Measurements from ENCODE around the gene FUT2.
"Not testable (repeated sequence)": the region's sequence is repeated elsewhere in the genome, so short reads cannot be mapped to it uniquely, and the experiment has no call there.

The FUT2 gene

DNA sequence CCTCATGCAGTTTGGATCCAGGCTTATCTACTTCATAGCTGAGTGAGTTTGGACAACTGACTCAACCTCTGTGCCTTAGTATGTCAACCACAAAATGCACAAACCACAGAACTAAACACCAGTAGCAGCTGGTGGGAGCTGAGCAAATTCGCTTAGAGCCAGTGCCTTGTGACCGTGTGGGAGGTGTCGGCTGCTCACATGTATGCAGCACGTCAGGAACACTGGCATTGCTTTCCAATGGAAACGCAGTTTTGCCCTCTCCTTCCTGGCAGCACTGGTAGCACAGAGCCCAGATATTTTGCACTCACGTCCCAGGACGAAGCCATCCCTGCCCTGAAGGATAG, 14.7 kb upstream of the FUT2 start:
- H3K36me3 ChIP-seq (ENCODE audit: control insufficient read depth, insufficient read depth, low read length): no peaks in the 10 kb centered on the region
- H3K27me3 ChIP-seq (ENCODE audit: control insufficient read depth, insufficient read depth, low read length): no peaks in the 10 kb centered on the region
- H3K27ac ChIP-seq (ENCODE audit: low read depth, low read length): no peak overlapping the region
- H3K9me3 ChIP-seq (ENCODE audit: control insufficient read depth, insufficient read depth, low read length): no peaks in the 10 kb centered on the region
- no peaks in the 10 kb centered on the region for H3K4me1 ChIP-seq (ENCODE audit: control insufficient read depth, insufficient read depth, low read length)
- no peak overlapping the region for H3K9ac ChIP-seq (ENCODE audit: low read depth, low read length)
- no peak overlapping the region for H3K4me3 ChIP-seq (ENCODE audit: low read depth, low read length)

DNA sequence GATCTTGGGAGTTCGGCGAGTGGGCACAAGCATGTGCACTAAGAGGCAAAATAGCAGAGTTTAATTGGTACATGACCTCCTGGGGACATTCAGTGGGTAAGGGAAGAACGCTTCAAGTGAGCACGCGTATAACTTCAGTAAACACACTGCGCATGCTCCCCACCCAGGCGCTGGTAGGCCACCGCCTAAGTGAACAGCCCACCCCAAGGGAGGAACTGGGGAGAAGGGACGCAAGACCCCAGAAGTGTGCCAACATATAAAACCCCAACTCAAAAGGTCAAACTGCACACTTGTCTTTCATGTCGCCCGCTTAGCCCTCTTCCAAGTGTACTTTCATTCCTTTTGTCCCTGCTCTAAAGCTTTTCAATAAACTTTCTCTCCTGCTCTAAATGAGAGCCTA, 12.4 kb upstream of the FUT2 start:
- no peak overlapping the region for H3K27ac ChIP-seq (ENCODE audit: low read depth, low read length)
- H3K9ac ChIP-seq (ENCODE audit: low read depth, low read length): no peak overlapping the region

DNA sequence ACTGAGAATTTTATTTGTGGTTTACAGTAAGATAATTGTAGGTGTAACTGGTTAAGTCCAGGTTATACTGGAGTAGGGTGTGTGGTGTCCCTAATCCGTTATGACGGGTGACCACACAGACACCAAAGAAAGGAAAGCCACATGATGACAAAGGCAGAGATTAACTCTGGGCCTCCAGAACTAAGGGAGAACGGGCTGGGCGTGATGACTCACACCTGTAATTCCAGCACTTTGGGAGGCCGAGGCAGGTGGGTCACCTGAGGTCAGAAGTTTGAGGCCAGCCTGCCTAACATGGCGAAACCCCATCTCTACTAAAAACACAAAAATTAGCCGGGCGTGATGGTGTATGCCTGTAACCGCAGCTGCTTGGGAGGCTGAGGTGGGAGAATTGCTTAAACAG, 10.2 kb upstream of the FUT2 start:
- H3K4me3 ChIP-seq (ENCODE audit: low read depth, low read length): no peak overlapping the region
- H3K9me3 ChIP-seq (ENCODE audit: control insufficient read depth, insufficient read depth, low read length): no peaks in the 10 kb centered on the region
- H3K27ac ChIP-seq (ENCODE audit: low read depth, low read length): no peak overlapping the region
- H3K36me3 ChIP-seq (ENCODE audit: control insufficient read depth, insufficient read depth, low read length): no peaks in the 10 kb centered on the region
- H3K4me1 ChIP-seq (ENCODE audit: control insufficient read depth, insufficient read depth, low read length): no peaks in the 10 kb centered on the region
- no peaks in the 10 kb centered on the region for H3K27me3 ChIP-seq (ENCODE audit: control insufficient read depth, insufficient read depth, low read length)
- H3K9ac ChIP-seq (ENCODE audit: low read depth, low read length): no peak overlapping the region

More for the DNA sequence above, 12.4 kb upstream of the FUT2 start:
- Histone ChIP-seq H3K9me3 (ENCODE audit: control insufficient read depth, insufficient read depth, low read length) (no peaks in the 10 kb centered on the region), H3K4me1 (ENCODE audit: control insufficient read depth, insufficient read depth, low read length) (no peaks in the 10 kb centered on the region), H3K4me3 (ENCODE audit: low read depth, low read length) (no peak overlapping the region), H3K36me3 (ENCODE audit: control insufficient read depth, insufficient read depth, low read length) (no peaks in the 10 kb centered on the region), H3K27me3 (ENCODE audit: control insufficient read depth, insufficient read depth, low read length) (no peaks in the 10 kb centered on the region)

DNA sequence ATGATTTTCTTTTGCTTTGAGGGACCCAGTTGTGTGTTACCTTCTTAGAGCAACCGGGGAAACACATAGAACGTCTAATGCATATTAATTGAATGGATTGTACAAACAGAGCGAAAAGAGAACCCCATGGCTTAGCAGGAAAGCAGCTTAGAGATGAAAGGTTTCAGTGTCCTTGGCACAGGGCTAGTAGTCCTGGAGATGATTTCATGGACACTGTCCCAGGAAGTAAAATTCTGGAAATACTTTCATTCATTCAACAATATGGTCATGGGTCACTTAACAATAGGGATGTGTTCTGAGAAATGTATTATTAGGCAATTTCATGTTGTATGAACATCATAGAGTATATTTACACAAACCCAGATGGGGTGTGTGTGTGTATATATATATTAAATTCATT, 9.7 kb upstream of the FUT2 start:
- H3K27me3 ChIP-seq (ENCODE audit: control insufficient read depth, insufficient read depth, low read length): no peaks in the 10 kb centered on the region
- H3K27ac ChIP-seq (ENCODE audit: low read depth, low read length): no peak overlapping the region
- H3K9me3 ChIP-seq (ENCODE audit: control insufficient read depth, insufficient read depth, low read length): no peaks in the 10 kb centered on the region
- H3K4me1 ChIP-seq (ENCODE audit: control insufficient read depth, insufficient read depth, low read length): no peaks in the 10 kb centered on the region
- H3K9ac ChIP-seq (ENCODE audit: low read depth, low read length): no peak overlapping the region
- H3K36me3 ChIP-seq (ENCODE audit: control insufficient read depth, insufficient read depth, low read length): no peaks in the 10 kb centered on the region
- H3K4me3 ChIP-seq (ENCODE audit: low read depth, low read length): no peak overlapping the region

DNA sequence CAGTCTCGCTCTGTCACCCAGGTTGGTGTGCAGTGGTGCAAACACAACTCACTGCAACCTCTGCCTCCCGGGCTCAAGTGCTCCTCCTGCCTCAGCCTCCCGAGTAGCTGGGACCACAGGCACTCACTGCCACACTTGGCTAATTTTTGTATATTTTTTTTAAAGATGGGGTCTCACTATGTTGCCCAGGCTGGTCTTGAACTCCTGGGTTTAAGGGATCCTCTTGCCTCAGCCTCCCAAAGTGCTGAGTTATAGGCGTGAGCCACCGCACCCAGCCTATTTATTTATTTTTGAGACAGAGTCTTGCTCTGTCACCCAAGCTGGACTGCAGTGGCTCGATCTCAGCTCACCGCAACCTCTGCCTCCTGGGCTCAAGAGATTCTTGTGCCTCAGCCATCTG, 9.1 kb upstream of the FUT2 start:
- H3K4me1 ChIP-seq (ENCODE audit: control insufficient read depth, insufficient read depth, low read length); H3K27me3 ChIP-seq (ENCODE audit: control insufficient read depth, insufficient read depth, low read length): not testable (repeated sequence)

DNA sequence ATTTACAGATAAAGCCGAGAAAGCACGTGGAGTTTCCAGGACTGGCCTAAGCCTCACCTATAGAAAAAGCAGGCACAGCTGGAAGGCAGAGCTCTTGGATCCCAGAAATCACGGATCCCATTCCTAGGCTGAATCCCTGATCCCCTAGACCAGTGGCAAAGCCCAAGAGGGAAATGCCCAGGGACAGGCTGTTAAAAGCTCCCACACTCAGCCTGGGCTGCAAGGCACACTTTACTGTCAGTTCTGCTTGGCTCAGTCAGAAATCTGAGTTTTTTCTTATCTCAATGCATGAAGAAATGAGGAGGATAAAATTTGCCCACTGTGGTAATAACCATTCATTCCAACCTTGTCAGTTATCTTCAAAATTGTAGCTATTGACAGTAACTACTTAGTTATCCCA, 8.0 kb upstream of the FUT2 start:
- Histone ChIP-seq H3K36me3 (ENCODE audit: control insufficient read depth, insufficient read depth, low read length) (no peaks in the 10 kb centered on the region), H3K27ac (ENCODE audit: low read depth, low read length) (no peak overlapping the region), H3K9me3 (ENCODE audit: control insufficient read depth, insufficient read depth, low read length) (no peaks in the 10 kb centered on the region), H3K9ac (ENCODE audit: low read depth, low read length) (no peak overlapping the region), H3K27me3 (ENCODE audit: control insufficient read depth, insufficient read depth, low read length) (no peaks in the 10 kb centered on the region), H3K4me3 (ENCODE audit: low read depth, low read length) (no peak overlapping the region), H3K4me1 (ENCODE audit: control insufficient read depth, insufficient read depth, low read length) (no peaks in the 10 kb centered on the region)

More for the DNA sequence above, 9.1 kb upstream of the FUT2 start:
- not testable (repeated sequence) for H3K9ac ChIP-seq (ENCODE audit: low read depth, low read length); H3K36me3 ChIP-seq (ENCODE audit: control insufficient read depth, insufficient read depth, low read length); H3K4me3 ChIP-seq (ENCODE audit: low read depth, low read length); H3K9me3 ChIP-seq (ENCODE audit: control insufficient read depth, insufficient read depth, low read length); H3K27ac ChIP-seq (ENCODE audit: low read depth, low read length)

DNA sequence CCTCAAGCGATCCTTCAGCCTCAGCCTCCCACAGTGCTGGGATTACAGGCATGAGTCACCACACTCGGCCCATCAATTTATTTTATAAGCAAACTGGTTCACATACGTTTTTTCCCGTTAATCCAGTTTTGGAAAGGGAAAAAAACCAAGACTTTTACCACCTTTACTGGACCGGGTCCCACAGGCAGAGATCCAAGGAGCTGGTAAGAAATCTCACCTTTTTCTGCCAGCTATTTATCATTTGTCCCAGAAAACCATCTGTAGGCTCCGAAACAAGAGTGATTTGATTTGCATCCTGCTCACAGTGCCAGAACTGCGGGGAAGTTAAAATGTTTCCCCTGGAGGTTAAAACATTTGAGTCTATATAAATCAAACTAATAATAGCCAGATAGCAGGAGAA, 6.3 kb upstream of the FUT2 start:
- H3K4me3 ChIP-seq (ENCODE audit: low read depth, low read length): no peak overlapping the region
- H3K9me3 ChIP-seq (ENCODE audit: control insufficient read depth, insufficient read depth, low read length): no peaks in the 10 kb centered on the region
- no peaks in the 10 kb centered on the region for H3K36me3 ChIP-seq (ENCODE audit: control insufficient read depth, insufficient read depth, low read length)
- no peak overlapping the region for H3K27ac ChIP-seq (ENCODE audit: low read depth, low read length)
- H3K4me1 ChIP-seq (ENCODE audit: control insufficient read depth, insufficient read depth, low read length): no peaks in the 10 kb centered on the region
- H3K9ac ChIP-seq (ENCODE audit: low read depth, low read length): no peak overlapping the region
- no peaks in the 10 kb centered on the region for H3K27me3 ChIP-seq (ENCODE audit: control insufficient read depth, insufficient read depth, low read length)

DNA sequence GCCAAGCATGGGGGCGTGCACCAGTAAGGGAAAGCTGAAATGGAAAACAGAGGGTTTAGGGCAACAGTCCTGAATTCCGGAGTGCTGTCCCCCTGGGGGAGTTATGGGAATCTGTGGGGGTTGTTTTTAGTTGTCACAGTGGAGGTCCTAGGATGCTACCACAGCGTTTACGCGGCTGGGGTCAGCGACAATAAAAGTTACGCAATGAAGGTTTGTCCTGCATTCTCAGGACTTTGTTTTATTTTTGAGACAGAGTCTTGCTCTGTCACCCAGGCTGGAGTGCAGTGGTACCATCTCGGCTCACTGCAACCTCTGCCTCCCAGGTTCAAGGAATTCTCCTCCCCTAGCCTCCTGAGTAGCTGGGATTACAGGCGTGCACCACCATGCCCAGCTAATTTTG, 2.1 kb upstream of the FUT2 start:
- not testable (repeated sequence) for H3K9me3 ChIP-seq (ENCODE audit: control insufficient read depth, insufficient read depth, low read length); H3K4me3 ChIP-seq (ENCODE audit: low read depth, low read length); H3K27me3 ChIP-seq (ENCODE audit: control insufficient read depth, insufficient read depth, low read length); H3K4me1 ChIP-seq (ENCODE audit: control insufficient read depth, insufficient read depth, low read length); H3K9ac ChIP-seq (ENCODE audit: low read depth, low read length); H3K27ac ChIP-seq (ENCODE audit: low read depth, low read length); H3K36me3 ChIP-seq (ENCODE audit: control insufficient read depth, insufficient read depth, low read length)

DNA sequence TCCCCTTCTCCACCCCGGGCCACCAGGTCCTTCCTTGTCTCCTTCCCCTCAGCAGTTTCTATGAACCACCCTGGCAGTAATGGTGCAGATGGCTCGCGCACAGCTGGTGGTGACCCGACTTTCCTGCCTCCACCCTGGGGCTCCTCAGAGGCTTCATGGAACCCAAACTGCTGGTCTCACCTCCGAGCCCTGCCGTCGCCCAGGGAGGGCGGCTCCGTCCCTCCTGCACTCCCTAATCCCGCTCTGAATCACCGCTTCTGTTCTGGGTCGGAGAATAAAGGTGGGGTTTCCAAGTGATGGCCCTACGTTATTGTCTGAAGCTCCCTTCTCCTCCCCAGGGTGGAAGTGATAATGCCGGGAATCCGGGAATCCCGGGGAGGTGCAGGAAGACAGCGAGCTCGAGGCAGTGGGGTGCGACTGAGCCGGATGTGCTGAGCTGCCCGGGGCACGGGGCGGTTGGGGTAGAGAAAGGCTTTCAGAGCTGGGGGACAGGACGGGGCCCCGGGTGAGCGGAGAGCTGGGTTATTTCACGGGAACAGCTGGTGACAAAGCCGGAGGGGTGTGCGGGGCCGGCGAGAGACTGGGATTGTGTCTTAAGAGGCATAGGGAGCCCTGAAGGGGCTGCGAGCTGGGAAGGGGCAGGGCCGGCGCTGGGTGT, 711 bp downstream of the FUT2 start:
- Histone ChIP-seq H3K4me1 (ENCODE audit: control insufficient read depth, insufficient read depth, low read length) (0 out of 2 replicates have a peak, but pooled peaks cover 3% of the 10 kb centered on the region), H3K27ac (ENCODE audit: low read depth, low read length) (peak overlapping the region; percentile 62)

DNA sequence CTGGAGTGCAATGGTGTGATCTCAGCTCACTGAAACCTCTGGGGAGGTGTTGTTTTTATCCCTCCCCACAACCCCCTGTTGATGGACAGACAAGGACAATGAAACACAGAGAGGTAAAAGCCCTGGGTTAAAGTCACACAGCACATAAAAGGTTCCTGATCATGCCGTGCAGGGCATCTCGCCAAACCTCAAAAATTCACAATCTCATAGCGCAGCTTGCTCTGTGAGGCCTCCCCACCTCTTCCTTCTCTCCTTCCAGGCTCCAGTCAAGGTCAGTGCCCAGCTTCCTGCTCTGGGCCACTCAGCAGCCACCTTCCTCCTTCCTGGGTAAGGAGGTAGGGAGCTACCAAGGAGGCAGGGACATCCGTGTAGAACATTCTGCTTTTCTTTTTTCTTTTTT, 2.3 kb downstream of the FUT2 start:
- Histone ChIP-seq H3K27ac (ENCODE audit: low read depth, low read length) (no peak overlapping the region), H3K9ac (ENCODE audit: low read depth, low read length) (no peak overlapping the region), H3K4me3 (ENCODE audit: low read depth, low read length) (no peak overlapping the region), H3K4me1 (ENCODE audit: control insufficient read depth, insufficient read depth, low read length) (0 out of 2 replicates have a peak, but pooled peaks cover 3% of the 10 kb centered on the region), H3K9me3 (ENCODE audit: control insufficient read depth, insufficient read depth, low read length) (no peaks in the 10 kb centered on the region), H3K27me3 (ENCODE audit: control insufficient read depth, insufficient read depth, low read length) (no peaks in the 10 kb centered on the region), H3K36me3 (ENCODE audit: control insufficient read depth, insufficient read depth, low read length) (no peaks in the 10 kb centered on the region)

More for the DNA sequence above, 711 bp downstream of the FUT2 start:
- no peaks in the 10 kb centered on the region for H3K27me3 ChIP-seq (ENCODE audit: control insufficient read depth, insufficient read depth, low read length)
- no peaks in the 10 kb centered on the region for H3K36me3 ChIP-seq (ENCODE audit: control insufficient read depth, insufficient read depth, low read length)
- H3K4me3 ChIP-seq (ENCODE audit: low read depth, low read length): peak overlapping the region; percentile 75
- no peaks in the 10 kb centered on the region for H3K9me3 ChIP-seq (ENCODE audit: control insufficient read depth, insufficient read depth, low read length)
- peak overlapping the region; percentile 23 for H3K9ac ChIP-seq (ENCODE audit: low read depth, low read length)

DNA sequence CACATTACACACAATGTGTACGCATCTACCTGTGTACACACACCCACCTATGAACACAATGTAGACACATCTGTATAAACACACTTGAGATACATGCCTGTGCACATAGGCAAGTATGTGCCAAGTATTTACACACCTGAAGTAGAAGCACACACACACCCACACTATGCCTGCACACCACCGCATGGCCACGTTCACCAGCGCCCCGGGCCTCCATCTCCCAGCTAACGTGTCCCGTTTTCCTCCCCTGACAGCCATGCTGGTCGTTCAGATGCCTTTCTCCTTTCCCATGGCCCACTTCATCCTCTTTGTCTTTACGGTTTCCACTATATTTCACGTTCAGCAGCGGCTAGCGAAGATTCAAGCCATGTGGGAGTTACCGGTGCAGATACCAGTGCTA, 6.9 kb downstream of the FUT2 start:
- Histone ChIP-seq H3K4me1 (ENCODE audit: control insufficient read depth, insufficient read depth, low read length) (no peaks in the 10 kb centered on the region), H3K9me3 (ENCODE audit: control insufficient read depth, insufficient read depth, low read length) (no peaks in the 10 kb centered on the region), H3K27me3 (ENCODE audit: control insufficient read depth, insufficient read depth, low read length) (no peaks in the 10 kb centered on the region), H3K27ac (ENCODE audit: low read depth, low read length) (no peak overlapping the region), H3K4me3 (ENCODE audit: low read depth, low read length) (no peak overlapping the region), H3K9ac (ENCODE audit: low read depth, low read length) (no peak overlapping the region), H3K36me3 (ENCODE audit: control insufficient read depth, insufficient read depth, low read length) (peaks cover 5% of the 10 kb centered on the region)

DNA sequence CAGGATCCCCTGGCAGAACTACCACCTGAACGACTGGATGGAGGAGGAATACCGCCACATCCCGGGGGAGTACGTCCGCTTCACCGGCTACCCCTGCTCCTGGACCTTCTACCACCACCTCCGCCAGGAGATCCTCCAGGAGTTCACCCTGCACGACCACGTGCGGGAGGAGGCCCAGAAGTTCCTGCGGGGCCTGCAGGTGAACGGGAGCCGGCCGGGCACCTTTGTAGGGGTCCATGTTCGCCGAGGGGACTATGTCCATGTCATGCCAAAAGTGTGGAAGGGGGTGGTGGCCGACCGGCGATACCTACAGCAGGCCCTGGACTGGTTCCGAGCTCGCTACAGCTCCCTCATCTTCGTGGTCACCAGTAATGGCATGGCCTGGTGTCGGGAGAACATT, 7.5 kb downstream of the FUT2 start:
- no peak overlapping the region for H3K4me3 ChIP-seq (ENCODE audit: low read depth, low read length)
- no peak overlapping the region for H3K27ac ChIP-seq (ENCODE audit: low read depth, low read length)
- no peaks in the 10 kb centered on the region for H3K27me3 ChIP-seq (ENCODE audit: control insufficient read depth, insufficient read depth, low read length)
- no peaks in the 10 kb centered on the region for H3K9me3 ChIP-seq (ENCODE audit: control insufficient read depth, insufficient read depth, low read length)
- H3K4me1 ChIP-seq (ENCODE audit: control insufficient read depth, insufficient read depth, low read length): 0 out of 2 replicates have a peak, but pooled peaks cover 2% of the 10 kb centered on the region
- H3K9ac ChIP-seq (ENCODE audit: low read depth, low read length): no peak overlapping the region
- peaks cover 5% of the 10 kb centered on the region for H3K36me3 ChIP-seq (ENCODE audit: control insufficient read depth, insufficient read depth, low read length)

Measured in HUES48 (cell line).